GM21360 (cell line): Measurements from ENCODE around the gene CRISPLD2.

Experiments
- ATAC-seq: cut with Tn5 transposase; IDR thresholded peaks from one replicate; pipeline ENCODE4 v1.9.1; 2021; ENCODE audit warnings: mild to moderate bottlenecking, moderate library complexity; ENCODE audit not compliant: unreplicated experiment

CRISPLD2 gene

DNA sequence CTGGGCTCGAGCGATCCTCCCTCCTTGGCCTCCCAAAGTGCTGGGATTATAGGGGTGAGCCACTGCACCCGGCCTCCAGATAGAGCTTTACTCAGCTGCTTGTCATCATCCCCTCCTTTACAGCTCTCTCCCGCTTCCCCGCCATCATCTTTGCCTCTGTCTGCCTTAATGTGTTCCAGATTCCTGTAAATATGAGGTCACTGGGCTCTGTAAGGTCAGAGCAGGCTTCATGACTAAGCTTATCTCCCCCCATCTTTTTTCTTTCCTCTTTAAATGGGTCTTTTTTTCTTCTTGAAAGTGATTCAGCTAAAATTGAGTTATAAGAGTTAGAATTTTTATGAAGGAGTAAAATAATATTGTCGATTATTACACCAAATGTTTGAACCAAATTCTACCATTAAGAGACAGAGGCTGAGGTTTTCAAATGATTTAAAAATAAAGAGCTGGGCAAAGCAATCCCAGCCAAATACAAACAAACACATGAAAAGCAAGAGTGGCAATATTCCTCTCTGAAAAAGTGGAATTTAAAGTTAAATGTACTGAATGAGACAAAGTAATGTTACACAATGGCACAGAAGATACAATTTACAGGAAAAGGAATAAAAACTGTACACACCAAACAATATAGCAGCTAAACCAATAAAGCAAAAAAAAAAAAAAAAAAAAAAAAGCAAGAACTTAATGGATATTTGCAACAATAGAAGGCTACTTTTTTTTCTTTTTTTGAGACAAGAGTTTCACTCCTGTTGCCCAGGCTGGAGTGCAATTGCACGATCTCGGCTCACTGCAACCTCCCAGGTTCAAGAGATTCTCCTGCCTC lies 62.1 kb downstream of the CRISPLD2 start:
- ATAC-seq = no peak

DNA sequence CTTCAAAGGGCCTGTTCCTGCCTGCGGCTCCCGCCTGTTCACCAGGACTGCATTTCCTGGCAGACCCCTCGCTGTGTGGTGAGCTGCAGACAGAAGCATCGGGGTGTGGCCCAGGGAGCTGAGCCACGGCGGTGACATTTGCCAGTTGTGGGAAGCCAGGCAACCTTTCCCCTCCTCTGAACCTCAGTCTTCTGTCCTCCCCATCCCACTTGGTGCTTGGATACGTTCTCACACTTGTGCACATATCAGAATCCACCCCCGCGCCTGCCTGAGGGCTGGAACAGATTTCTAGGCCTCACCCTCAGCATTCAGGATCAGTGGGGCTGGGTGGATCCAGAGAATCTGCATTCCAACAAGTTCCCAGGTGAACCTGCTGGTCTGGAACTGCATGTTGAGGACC lies 63.5 kb downstream of the CRISPLD2 start:
- no peak for ATAC-seq

DNA sequence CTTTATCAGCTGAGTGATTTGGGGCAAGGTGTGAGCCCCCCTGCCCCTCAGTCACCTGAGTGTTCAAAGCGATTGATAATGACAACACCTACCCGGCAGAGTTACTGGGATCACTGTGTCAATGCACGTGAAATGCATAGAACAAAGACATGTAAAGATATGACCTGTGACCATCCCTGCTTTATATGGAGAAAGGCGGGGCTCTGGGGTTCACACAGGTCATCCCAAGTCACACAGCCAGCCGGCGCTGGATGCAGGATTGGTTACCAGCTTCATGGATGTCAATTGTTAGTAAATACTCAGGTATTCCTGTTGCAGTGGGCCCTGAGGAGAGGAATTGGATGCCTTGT lies 64.4 kb downstream of the CRISPLD2 start:
- no peak for ATAC-seq

DNA sequence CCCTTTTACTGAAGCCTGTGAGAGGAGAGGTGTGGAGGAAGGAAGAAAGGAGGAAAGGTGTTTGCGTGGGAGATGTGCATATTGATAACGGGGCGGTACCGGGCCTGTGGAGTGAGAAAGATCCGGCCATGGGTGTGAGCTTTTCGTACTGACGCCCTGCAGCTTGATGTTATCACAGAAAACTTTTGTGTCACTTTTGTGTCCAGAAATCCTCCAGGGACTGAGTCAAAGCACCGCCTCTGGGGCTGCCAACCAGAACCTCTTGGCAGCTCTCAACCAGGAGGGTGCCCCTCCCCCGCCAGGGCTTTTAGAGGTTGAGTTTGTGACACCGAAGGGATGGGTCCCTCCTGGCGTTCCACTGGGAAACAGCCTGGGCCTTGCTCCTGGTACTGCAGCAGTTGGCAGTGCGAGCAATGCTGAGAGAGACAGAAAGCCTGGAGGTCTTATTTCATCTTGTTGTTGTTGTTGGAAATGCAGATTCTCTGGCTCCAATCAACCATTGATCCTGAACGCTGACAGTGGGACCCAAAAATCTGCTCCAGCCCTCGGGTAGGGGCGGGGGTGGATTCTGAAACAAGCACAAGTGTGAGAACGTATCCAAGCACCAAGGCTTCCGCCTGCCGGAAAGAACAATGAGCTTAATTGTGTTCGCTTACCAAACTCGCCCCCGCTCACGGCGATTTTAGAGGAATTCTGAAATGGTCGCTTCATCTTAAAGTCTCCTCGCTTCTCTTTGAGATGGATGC lies 65.0 kb downstream of the CRISPLD2 start:
- ATAC-seq = no peak

DNA sequence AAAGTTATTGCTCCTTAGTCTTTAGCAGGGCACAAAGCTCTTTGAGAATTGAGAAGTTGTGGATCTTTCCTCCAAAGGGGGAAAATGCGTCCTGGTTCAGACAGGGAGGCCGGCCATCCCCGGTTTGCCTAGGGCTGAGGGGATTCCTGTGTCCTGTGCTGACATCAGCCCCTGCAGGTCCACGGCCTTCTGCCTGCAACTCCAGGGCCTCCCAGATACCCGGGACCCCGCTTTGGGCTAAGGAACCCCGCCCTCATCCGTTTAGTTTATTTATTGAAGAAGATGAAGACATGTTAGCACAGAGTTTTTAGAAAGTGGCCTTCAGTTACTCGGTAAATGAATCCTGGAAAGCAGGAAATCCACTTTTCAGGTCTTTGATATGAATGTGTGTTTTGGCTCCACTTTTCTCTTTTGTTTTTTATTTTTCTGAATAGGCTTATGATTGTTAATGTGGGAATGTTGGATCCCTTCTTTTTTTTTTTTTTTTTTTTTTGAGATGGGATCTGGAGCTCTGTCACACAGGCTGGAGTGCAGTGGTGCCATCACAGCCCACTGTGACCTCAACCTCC lies 65.6 kb downstream of the CRISPLD2 start:
- no peak for ATAC-seq

DNA sequence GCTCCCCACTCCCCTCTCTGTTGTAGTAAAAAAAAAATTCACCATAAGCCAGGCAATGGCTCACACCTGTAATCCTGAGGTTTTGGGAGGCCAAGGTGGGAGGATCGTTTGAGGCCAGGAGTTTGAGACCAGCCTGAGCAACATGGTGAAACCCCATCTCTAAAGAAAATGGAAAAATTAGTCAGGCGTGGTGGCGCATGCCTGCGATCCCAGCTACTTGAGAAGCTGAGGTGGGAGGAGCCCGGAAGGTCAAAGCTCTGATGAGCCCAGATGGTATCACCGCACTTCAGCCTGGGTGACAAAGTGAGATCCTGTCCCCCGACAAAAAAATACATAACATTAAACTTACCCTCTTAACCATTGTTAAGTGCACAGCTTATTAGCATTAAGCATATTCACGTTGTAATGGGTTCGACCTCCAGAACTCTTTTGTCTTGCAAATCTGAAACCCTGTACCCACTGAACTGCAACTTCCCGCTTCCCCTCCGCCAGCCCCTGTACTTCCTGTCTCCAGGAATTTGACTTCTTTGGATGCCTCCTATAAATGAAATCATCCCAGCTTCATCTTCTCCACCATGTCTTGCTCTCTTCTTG lies 66.8 kb downstream of the CRISPLD2 start:
- no peak for ATAC-seq

DNA sequence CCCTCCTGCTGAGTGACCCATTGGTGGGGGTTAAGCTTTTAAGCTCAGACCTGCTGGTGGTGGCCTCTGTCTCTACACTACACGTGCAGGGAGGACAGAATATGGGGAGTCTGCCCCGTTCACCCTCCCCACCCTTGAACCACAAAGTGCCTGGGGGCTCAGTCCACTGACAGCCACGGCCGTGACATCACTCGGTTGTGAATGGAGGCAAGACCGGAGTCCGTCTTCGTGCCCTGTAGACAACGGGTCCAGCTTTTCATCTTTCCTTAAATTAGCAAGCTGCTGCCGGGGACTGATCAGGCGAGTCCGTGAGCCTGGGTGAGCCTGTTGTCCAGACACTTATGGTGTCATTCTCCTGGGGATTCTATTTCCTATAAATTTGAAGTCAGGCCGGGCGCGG lies 67.4 kb downstream of the CRISPLD2 start:
- ATAC-seq = no peak

DNA sequence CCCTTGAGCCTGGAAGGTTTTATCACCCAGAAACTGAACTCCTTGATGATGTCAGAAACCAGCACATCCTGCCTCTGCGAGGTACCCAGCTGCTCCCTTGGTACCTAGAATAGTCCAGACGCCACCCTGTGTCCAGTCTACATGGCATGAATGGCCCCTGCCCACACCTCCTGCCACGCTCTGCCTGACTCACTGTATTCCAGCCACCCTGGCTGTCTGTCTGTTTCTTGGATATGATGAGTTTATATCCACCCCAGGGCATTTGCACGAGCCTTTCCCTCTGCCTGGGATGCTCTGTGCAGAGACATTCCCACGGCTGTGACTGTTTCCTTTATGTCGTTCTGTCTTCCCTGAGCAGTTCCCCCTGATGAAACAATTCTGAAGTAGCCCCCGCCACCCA lies 68.7 kb downstream of the CRISPLD2 start:
- ATAC-seq = no peak

DNA sequence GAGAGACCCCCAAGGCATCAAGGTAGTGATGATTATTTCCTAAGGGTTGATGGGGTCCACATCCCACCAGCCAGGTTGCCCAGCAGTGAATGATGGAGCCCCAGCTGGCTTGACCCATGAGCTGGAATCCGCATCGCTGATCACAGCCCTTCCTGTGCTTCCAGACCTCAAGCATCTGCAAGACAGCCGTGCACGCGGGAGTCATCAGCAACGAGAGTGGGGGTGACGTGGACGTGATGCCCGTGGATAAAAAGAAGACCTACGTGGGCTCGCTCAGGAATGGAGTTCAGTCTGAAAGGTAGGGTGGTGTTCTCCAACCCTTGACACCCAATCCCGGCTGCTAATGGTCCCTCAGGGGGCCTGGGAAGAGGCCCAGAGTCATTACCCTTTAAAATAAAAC lies 69.3 kb downstream of the CRISPLD2 start:
- no peak for ATAC-seq

DNA sequence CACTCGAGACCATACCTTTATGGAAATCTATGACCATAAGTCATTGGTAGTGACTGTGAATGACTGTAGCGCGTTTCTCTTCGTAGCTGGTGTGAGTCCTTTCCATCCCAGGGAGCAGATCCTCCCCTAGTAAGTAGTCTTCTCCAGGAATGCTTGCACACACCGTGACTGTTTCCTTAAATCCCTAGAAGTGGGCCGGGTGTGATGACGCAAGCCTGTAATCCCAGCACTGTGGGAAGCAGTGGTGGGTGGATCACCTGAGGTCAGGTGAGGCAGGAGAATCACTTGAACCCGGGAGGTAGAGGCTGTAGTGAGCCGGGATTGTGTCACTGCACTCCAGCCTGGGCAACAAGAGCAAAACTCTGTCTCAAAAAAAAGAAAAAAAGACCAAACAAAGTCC lies 70.6 kb downstream of the CRISPLD2 start:
- ATAC-seq = no peak

DNA sequence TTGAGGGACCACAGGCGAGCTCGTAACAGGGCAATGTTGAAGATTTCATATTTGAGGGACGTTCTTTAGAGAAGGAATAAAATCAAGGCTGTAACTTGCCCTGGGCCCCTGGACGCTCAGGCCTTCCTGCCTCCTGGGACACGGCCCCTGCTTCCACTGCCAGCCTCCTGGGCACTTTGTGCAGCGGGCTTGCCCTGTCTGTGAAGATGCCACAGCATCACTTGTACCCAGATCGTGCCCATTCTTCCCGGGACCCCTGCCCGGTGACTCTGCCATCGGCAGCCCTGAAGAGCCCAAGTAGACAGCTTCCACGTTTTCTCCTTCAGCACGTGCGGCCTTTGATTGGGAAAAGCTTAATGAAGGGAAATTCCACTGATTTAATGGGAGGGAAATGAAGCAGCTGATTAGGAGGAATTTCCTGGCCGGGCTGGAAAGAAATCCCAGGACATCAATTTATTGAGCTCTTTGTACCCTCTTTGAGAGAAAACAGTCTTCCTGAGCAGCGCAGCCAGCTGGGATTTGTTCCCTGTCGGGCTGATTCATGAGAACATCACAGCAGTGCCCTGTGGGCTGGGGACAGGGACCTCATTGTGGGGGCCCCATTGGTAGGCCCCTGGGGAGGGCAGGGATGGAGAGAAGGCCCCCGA lies 71.5 kb downstream of the CRISPLD2 start:
- no peak for ATAC-seq

DNA sequence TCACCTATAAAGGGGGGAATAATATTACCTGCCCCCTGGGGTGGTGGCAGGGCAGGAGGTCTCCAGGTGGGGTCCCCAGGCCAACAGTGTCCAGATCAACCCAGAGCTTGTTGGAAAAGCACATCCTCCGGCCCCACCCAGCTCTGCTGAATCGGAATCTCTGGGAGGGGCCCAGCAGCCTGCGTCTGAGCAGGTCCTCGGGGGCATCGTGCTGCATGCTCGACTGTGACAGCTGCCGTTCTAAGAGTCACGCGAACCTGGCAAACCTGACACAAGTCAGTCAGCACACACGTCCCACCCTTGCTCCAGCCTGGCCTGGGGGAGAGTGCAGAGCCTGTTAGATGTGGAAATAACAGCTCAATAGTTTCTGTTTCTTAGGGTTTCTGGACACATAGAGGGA lies 72.3 kb downstream of the CRISPLD2 start:
- no peak for ATAC-seq

DNA sequence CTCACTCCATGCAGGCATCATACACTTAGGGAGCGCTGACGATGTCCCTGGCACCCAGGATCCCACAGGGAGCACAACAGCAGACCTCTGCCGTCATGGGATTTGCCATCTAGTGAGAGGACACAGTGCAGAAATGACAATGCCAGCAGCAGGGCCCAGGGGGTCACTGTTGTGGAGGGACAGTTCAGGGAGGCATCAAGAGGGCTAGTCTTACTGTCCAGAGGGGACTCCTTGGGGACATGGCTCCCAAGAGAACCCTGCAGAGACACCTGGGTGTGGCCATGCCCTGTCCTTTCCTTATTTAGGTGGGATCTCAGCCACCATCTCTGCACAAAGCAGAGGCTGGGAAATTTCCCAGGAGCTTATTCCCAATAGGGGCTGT lies 73.7 kb downstream of the CRISPLD2 start:
- no peak for ATAC-seq

DNA sequence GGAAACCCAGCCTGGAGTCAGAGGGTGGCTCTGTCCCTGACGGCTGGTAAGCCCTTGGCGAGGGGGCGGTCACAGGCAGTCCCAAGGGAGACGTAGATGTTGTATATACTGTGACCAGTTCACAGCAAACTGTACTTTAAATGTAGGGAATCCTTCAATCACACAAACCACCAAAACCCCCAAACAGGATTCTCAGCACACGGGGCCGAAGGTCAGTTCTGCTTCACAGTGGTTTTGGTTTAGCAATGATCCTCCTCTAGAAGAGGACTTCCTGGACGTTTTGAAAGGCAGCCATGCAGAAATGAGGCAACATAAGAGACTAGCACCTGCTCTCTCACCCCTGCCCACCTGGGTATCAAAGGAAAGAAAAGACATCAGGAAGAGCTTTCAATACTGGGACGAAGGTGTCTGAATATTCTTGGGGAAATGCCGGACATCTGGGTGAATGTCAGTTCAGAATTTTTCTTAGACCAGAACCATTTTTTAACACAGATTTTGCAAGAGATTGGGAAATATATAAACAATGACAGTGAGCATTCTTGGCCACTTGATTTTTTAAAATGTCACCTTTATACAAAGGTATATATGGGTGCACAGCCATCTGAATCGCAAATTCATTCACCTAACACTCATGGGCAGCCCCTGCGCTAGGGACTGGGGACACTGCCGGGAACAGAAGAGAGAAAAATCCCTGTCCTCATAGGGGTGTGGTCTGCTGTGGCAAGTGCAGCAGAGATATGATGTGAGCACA lies 74.2 kb downstream of the CRISPLD2 start:
- no peak for ATAC-seq

DNA sequence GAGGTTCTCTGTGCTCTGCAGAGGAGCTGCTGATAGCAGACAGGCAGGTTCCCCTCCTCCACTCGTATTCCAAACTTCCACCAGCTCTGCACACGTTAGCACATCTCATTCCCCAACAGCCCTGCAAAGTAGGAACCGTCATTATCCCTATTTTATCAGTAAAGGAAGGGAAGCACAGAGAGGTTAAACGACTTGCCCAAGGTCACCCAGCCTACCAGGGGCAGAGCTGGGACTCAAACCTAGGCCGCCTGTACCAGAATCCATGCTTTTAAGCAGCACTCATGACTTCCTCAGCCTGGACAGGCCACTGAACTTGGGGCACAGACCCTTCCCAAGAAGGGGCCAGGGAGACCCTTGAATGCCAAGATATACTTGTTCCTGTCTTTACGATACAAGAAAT lies 75.2 kb downstream of the CRISPLD2 start:
- no peak for ATAC-seq

DNA sequence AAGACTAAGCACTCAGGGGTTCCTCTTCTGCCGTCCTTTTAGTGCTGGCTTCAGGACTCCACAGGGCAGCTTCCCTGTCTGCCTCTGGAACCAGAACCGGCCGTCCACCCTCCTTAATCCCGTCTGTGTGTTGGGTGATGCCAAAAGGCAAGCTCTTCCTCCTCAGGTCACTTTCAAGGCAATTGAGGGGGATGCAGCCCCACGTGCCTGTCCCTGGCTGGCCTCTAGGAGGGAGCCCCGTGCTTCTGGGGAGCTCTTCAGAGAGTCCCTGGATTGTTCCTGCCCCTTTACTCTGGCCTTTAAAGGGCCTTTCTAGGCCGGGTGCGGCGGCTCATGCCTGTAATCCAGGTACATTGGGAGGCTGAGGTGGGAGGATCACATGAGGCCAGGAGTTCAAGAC lies 77.1 kb downstream of the CRISPLD2 start:
- no peak for ATAC-seq

DNA sequence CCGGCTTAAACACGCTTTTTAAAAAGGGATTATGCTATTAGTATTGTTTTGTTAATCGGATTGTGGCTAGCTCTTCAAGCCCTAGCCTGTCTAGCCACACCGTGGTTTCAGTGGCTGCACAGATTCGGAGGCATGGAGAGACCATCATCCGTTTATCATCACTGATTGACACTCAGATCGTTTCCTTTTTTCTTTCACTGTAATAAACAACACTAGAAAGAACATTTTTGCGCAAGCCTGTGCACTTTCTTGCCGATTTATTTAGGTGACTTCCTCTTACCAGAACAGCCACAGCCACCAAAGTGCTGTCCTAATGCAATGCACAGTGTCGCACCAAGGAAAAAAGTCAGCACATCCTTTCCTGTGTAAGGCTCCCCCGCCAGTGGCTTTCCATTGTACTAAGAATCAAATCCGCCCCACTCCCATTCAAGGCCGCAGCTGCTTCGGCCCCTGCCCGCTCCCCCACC lies 78.2 kb downstream of the CRISPLD2 start:
- ATAC-seq = no peak

DNA sequence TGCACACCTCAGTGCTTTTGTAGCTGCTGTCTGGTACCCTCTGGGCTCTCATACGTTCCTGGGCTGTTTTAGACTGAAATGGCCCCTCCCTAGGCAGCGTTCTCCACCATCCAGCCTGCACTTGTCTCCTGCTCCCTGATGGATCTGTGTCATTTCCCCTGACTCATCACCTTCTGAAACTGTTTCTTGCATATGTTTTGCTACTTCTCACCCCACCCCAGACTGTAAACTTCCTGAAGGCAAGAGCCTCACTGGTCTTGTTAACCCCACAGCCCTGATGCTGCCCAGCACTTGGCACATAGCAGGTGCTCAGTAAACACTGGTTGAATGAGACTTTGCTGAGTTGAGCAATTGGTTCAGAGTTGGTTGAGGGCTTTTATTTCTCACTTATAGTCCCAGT lies 78.7 kb downstream of the CRISPLD2 start:
- no peak for ATAC-seq

DNA sequence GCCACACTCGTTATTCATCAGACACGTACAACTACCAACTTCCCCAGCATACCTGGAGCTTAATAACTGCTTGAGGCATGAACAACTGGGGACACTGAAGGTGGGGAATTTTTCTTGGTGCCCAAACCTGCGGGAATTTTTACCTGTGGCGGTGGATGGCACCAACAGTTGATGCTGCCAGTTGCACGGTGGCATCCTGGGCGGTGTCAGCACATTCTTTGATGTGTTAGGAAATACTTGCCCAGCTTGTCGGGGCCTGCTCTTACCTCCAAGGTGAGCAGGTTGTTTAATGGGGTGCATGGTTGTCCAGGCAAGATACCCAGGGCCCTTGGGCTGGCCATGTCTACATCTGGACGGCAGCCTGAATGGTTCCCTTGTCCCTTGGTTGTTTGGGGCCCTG lies 79.6 kb downstream of the CRISPLD2 start:
- ATAC-seq = no peak

DNA sequence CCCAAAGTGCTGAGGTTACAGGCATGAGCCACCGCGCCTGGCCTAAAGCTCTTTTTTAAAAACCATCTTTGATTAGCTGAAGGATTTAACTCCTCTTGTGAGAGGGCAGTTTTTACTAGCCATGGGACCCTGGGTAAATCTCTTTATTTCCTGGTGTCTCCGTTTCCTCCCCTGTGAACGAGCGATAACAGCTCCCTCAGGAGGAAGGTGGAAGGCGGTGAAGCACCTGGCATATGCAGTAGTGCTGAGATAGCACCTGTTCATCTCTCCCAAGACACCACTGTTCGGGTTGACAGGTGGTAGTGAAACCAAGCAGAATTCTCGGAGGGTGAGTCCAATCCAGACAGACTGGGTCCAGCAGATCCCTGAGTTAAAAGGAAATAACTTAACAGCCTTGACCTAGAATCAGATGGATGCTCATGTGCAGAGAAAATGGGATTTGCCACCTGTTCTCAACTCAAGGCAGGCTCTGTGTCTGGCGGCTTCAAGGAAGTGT lies 86.2 kb downstream of the CRISPLD2 start:
- no peak for ATAC-seq
